Keratinocyte (primary cell): Measurements from ENCODE around the gene SNX7. TPM values are rescaled to one million over a fixed set of nuclear protein-coding genes. Genes with fewer than 3 reads are reported as not detected.

Experiments
- DNase-seq: peaks from one replicate; pipeline ENCODE4 v3.0.0-alpha.2; 2011; ENCODE audit warnings: low read depth, missing footprints, low spot score
- FAIRE-seq: peaks from 2 replicates; lab custom pipeline; 2011; peaks lifted over from hg19 to GRCh38; lab: Jason Lieb, UNC
- H2AFZ ChIP-seq: 2 replicates; pipeline ENCODE4 v1.6.0; 2012; ENCODE audit warnings: low read length, control low read depth, inconsistent platforms; ENCODE audit not compliant: control insufficient read depth
- H3K27ac ChIP-seq: 2 replicates; pipeline ENCODE4 v1.5.1; 2011; ENCODE audit warnings: low read length; ENCODE audit not compliant: control insufficient read depth, insufficient read depth
- H3K27me3 ChIP-seq: 3 replicates; pipeline ENCODE4 v1.6.0; 2011; ENCODE audit warnings: low read length; ENCODE audit not compliant: control insufficient read depth, insufficient read depth; ENCODE audit errors: extremely low read depth
- H3K36me3 ChIP-seq, 2 experiments: 2 replicates in 1 of 2; 3 replicates in 1 of 2; pipeline ENCODE4 v1.5.1; 2011; ENCODE audit warnings: low read length in 2 of 2, mild to moderate bottlenecking in 1 of 2; ENCODE audit not compliant: control insufficient read depth in 2 of 2, insufficient read depth in 2 of 2; ENCODE audit errors: extremely low read depth in 1 of 2
- H3K4me1 ChIP-seq: 3 replicates; pipeline ENCODE4 v1.5.1; 2011; ENCODE audit warnings: low read length; ENCODE audit not compliant: control insufficient read depth, insufficient read depth; ENCODE audit errors: extremely low read depth
- H3K4me2 ChIP-seq: 3 replicates; pipeline ENCODE4 v1.6.0; 2011; ENCODE audit warnings: low read depth, low read length; ENCODE audit not compliant: control insufficient read depth, insufficient read depth; ENCODE audit errors: extremely low read depth
- H3K4me3 ChIP-seq, 3 experiments: fragments of 200-600 bp in 1 of 3; sonication (generic) in 1 of 3; 2 replicates in 2 of 3; 3 replicates in 1 of 3; pipeline ENCODE4 v1.5.1; 2011 to 2016; ENCODE audit warnings: low read length in 3 of 3, mild to moderate bottlenecking in 3 of 3, control low read depth in 2 of 3, inconsistent platforms in 1 of 3, low read depth in 1 of 3, mixed read lengths in 1 of 3, mixed run types in 1 of 3, moderate library complexity in 1 of 3; ENCODE audit not compliant: control insufficient read depth in 2 of 3, insufficient read depth in 2 of 3; ENCODE audit errors: extremely low read depth in 1 of 3
- H3K79me2 ChIP-seq: 2 replicates; pipeline ENCODE4 v1.6.0; 2012; ENCODE audit warnings: low read length; ENCODE audit not compliant: control insufficient read depth, insufficient read depth
- H3K9ac ChIP-seq: 3 replicates; pipeline ENCODE4 v1.6.0; 2011; ENCODE audit warnings: low read length; ENCODE audit not compliant: control insufficient read depth, insufficient read depth; ENCODE audit errors: extremely low read depth
- H3K9me1 ChIP-seq: 3 replicates; pipeline ENCODE4 v1.6.0; 2011; ENCODE audit warnings: low read length; ENCODE audit not compliant: control insufficient read depth, insufficient read depth; ENCODE audit errors: extremely low read depth
- H3K9me3 ChIP-seq: 2 replicates; pipeline ENCODE4 v1.5.1; 2012; ENCODE audit warnings: low read depth, low read length; ENCODE audit not compliant: control insufficient read depth
- H4K20me1 ChIP-seq: 3 replicates; pipeline ENCODE4 v1.6.0; 2011; ENCODE audit warnings: low read length; ENCODE audit not compliant: control insufficient read depth, insufficient read depth; ENCODE audit errors: extremely low read depth
- EZH2 ChIP-seq: IDR thresholded peaks from one replicate; pipeline ENCODE4 v1.6.1; 2012; ENCODE audit warnings: inconsistent platforms, mild to moderate bottlenecking, low read length, moderate library complexity
- dilution Hi-C: fragments of 300-500 bp; cut with MboI; formaldehyde crosslinking; loops from one replicate; pipeline ENCODE4 v1.7.0; 2020; ENCODE audit warnings: low sequenced_read_pairs; ENCODE audit not compliant: extremely low pct_ligation_motif_present
- polyA plus RNA-seq, 5 experiments: library from polyadenylated mRNA; depleted of rRNA in 3 of 5; stranded (reverse) in 3 of 5; stranded (forward) in 1 of 5; unstranded in 1 of 5; fragments of >200 nt; gene quantifications; 1 replicate in 1 of 5; 2 replicates in 3 of 5; 3 replicates in 1 of 5; pipeline versions ENCODE4 v1.2.1 to v1.2.3, GENCODE V29; 2011 to 2012; ENCODE audit warnings: missing spikeins in 2 of 5, low read depth in 1 of 5, low replicate concordance in 1 of 5
- TF ChIP-seq, protein P1 (sequence below), 3 experiments: IDR thresholded peaks in 1 of 3; conservative IDR thresholded peaks in 1 of 3; optimal IDR thresholded peaks in 1 of 3; 2 replicates in 2 of 3; 3 replicates in 1 of 3; pipeline versions ENCODE3 to v1.5.1; 2011; ENCODE audit warnings: low read length in 3 of 3, mild to moderate bottlenecking in 3 of 3, moderate library complexity in 2 of 3, control low read depth in 1 of 3, inconsistent platforms in 1 of 3; ENCODE audit not compliant: insufficient read depth in 2 of 3; ENCODE audit errors: extremely low read depth in 1 of 3

Gene SNX7
- polyA plus RNA-seq, 1 donor (not counting 4 experiments of a cell fraction or from before 2014, with no cell fraction given), result 50.5 TPM

DNA sequence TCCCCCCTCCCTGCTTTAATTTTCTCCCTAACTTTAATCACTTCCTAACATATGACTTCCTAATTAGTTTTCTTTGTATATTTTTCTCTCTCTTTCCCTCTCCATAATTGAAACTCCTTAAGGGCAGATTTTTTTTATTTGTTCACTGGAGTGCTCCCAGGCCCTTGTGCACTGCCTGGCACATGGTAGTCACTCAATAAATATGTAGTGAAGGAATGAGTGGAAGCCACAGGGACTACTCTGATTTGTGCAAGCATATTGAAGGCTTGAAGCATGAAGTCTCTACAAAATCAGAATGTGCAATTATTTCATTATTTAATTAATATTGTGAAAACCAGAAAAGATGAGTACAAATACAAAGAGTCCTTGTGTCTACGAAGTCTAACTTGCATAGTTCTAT lies 41.5 kb downstream of the SNX7 start:
- Histone ChIP-seq H3K4me1 (no peaks in the 10 kb centered on the region), H3K79me2 (no peaks in the 10 kb centered on the region), H4K20me1 (no peaks in the 10 kb centered on the region), H3K9ac (no peak overlapping the region), H3K9me1 (no peaks in the 10 kb centered on the region), H3K9me3 (no peaks in the 10 kb centered on the region), H3K27ac (no peak overlapping the region), H3K36me3 (no peaks in the 10 kb centered on the region), H2AFZ (no peak overlapping the region), H3K27me3 (no peaks in the 10 kb centered on the region), H3K4me3 (no peak overlapping the region), H3K4me2 (no peak overlapping the region)
- dilution Hi-C loops, result no loop called here
- TF ChIP-seq EZH2, result no peak
- TF ChIP-seq, protein P1, sequence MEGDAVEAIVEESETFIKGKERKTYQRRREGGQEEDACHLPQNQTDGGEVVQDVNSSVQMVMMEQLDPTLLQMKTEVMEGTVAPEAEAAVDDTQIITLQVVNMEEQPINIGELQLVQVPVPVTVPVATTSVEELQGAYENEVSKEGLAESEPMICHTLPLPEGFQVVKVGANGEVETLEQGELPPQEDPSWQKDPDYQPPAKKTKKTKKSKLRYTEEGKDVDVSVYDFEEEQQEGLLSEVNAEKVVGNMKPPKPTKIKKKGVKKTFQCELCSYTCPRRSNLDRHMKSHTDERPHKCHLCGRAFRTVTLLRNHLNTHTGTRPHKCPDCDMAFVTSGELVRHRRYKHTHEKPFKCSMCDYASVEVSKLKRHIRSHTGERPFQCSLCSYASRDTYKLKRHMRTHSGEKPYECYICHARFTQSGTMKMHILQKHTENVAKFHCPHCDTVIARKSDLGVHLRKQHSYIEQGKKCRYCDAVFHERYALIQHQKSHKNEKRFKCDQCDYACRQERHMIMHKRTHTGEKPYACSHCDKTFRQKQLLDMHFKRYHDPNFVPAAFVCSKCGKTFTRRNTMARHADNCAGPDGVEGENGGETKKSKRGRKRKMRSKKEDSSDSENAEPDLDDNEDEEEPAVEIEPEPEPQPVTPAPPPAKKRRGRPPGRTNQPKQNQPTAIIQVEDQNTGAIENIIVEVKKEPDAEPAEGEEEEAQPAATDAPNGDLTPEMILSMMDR (optimal IDR thresholded peaks at IDR 0.05 in 1 of 3, IDR thresholded peaks at IDR 0.05 in 1 of 3, conservative IDR thresholded peaks at IDR 0.05 in 1 of 3; ENCODE audit: extremely low read depth in 1 of 3, insufficient read depth in 2 of 3, low read length in 3 of 3), result no peak
- DNase-seq (no peak), FAIRE-seq (no peak)

DNA sequence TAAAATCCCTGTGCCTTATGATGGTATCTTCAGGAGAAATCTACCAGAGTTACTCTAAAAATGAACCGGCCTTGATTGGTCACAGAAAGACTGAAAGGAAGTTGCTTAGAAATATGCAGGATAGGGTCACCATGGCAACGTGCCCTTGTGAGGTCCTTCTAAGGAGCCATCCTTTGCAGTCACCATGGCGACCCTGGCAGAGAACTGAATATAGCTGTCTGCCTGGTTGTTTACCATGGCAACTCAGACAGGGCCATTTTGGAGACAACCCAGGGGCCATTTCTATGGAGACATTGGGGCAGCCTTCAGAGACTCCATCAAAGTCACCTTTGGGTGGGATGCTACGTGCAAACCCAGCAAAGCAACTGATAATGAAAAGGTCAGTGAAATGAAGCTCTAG lies 43.0 kb downstream of the SNX7 start:
- Histone ChIP-seq H2AFZ (no peak overlapping the region), H3K36me3 (peaks cover 0 to 4% of the 10 kb centered on the region in 2 experiments), H3K4me2 (no peak overlapping the region), H3K27ac (no peak overlapping the region), H3K9me3 (no peaks in the 10 kb centered on the region), H3K79me2 (no peaks in the 10 kb centered on the region), H3K4me3 (no peak overlapping the region), H4K20me1 (no peaks in the 10 kb centered on the region), H3K27me3 (no peaks in the 10 kb centered on the region), H3K9me1 (no peaks in the 10 kb centered on the region), H3K9ac (no peak overlapping the region), H3K4me1 (no peaks in the 10 kb centered on the region)
- TF ChIP-seq, protein P1 (optimal IDR thresholded peaks at IDR 0.05 in 1 of 3, IDR thresholded peaks at IDR 0.05 in 1 of 3, conservative IDR thresholded peaks at IDR 0.05 in 1 of 3; ENCODE audit: extremely low read depth in 1 of 3, insufficient read depth in 2 of 3, low read length in 3 of 3), result no peak
- TF ChIP-seq EZH2, result no peak
- no peak for DNase-seq
- dilution Hi-C loops, result no loop called here
- no peak for FAIRE-seq
